ENCODE results near the gene NAV2. TPM values are rescaled to one million over a fixed set of nuclear protein-coding genes. Genes with fewer than 3 reads are reported as not detected.

Gene NAV2
- total and polyA plus RNA-seq, 12 donors: 6.9 to 34.7 (median 20.2) TPM

GRCh38 chr11:20027556-20028013, 314.9 kb downstream of the NAV2 start:
- ATAC-seq (no peak), DNase-seq (no peak)
- Histone ChIP-seq H3K4me3 (no peak overlapping the region), H3K4me1 (peaks cover 0 to 67% (median 20%) of the 10 kb centered on the region in 9 donors), H3K9me3 (no peaks in the 10 kb centered on the region), H3K27me3 (no peaks in the 10 kb centered on the region), H3K36me3 (no peaks in the 10 kb centered on the region), H3K27ac (peak overlapping the region in 1 of 10 donors; percentile 9)
- intact Hi-C loops (cut with DNase I): no loop called here
- TF ChIP-seq CTCF (IDR thresholded peaks at IDR 0.05): no peak
- 70 to 73% methylated on average over 4 of the region's 4 CpGs for WGBS, 2 donors

DNA sequence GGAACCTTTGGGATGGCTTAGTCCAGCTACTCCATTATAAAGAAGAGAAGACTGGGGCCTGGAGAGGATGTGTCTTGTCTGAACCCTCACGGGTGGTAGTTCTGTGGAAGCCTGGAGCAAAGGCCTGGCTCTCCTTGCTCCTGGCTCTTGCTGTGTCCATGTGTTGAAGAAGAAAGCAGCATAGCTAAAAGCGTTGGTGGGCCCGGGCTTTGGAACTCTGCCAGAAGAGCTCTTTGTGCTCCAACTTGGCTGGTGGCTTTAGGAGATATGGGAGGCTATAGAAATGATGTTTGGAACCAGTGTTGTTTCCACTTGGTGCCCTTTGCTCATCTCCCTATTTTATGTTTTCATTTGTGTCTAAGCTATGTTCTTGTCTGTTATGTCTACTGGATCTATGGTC, 316.6 kb downstream of the NAV2 start:
- no peak for TF ChIP-seq CTCF (IDR thresholded peaks at IDR 0.05)
- Histone ChIP-seq H3K27me3 (no peaks in the 10 kb centered on the region), H3K27ac (no peak overlapping the region), H3K36me3 (no peaks in the 10 kb centered on the region), H3K4me3 (no peak overlapping the region), H3K9me3 (no peaks in the 10 kb centered on the region), H3K4me1 (peaks cover 0 to 64% (median 31%) of the 10 kb centered on the region in 9 donors)
- ATAC-seq (no peak), DNase-seq (no peak)
- 55 to 66% methylated on average over 3 of the region's 3 CpGs for WGBS, 2 donors
- intact Hi-C loops (cut with DNase I): no loop called here

GRCh38 chr11:20030472-20030871, 317.8 kb downstream of the NAV2 start:
- H3K4me3 ChIP-seq: no peak overlapping the region
- H3K27ac ChIP-seq: no peak overlapping the region
- ATAC-seq: no peak
- no peak for TF ChIP-seq CTCF (IDR thresholded peaks at IDR 0.05)
- DNase-seq: no peak
- H3K27me3 ChIP-seq: no peaks in the 10 kb centered on the region
- peaks cover 0 to 63% (median 28%) of the 10 kb centered on the region in 9 donors for H3K4me1 ChIP-seq
- H3K9me3 ChIP-seq: no peaks in the 10 kb centered on the region
- WGBS, 2 donors: 95 to 96% methylated on average over 1 of the region's 1 CpG
- intact Hi-C loops (cut with DNase I): no loop called here
- peaks cover 0 to under 1% (median 0%) of the 10 kb centered on the region in 9 donors for H3K36me3 ChIP-seq

DNA sequence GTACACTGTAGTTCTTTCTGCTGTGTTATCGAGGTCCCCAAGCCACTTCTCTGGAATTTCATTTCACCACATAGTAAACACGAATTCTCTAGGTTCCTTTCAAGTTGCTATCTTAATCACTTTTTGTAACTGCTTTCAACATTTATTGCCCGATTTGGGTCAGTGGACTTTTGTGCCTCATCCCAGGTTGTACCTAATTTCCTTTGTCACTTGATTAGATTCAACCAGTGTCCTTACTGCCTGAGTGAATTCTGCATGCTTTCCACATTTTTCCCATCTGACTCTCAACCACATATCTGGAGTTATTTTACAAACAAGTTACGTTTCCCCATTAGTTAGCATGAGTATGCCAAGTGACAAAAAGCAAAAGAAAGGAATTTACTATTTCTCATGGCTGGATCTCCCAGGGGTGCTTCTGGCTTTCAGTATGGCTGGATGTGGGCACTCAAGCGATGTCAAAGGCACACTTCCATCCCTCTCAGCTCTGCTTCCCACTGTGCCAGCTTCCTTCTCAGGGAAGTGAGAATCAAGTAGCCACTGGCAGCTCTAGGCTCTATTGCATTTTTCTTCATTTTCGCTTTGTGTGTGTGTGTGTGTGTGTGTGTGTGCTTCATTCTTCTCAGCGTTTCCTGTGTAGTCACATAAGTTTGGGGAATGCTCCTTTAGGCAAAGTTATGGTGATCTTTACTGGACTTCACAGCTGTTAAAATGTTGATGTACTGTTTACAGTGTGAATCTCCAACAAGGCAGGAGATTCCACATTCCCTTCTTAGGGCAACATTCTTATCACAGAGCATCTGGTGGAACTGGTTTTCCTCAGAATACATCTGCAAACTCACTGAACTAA, 318.7 kb downstream of the NAV2 start:
- Histone ChIP-seq H3K4me3 (no peak overlapping the region), H3K4me1 (peaks cover 0 to 69% (median 32%) of the 10 kb centered on the region in 9 donors), H3K9me3 (no peaks in the 10 kb centered on the region), H3K36me3 (peaks cover 0 to 10% (median 0%) of the 10 kb centered on the region in 9 donors), H3K27me3 (no peaks in the 10 kb centered on the region), H3K27ac (peak overlapping the region in 5 of 10 donors; percentile 23 to 66 (median 40))
- DNase-seq: no peak
- no peak for TF ChIP-seq CTCF (IDR thresholded peaks at IDR 0.05)
- no peak for ATAC-seq
- WGBS, 2 donors: 44 to 61% methylated on average over 7 of the region's 7 CpGs
- intact Hi-C loops (cut with DNase I): no loop called here

Data from heart right ventricle (tissue), 16 donors.